GM18861 (cell line): ENCODE data around the gene MYCT1.
"Not testable (repeated sequence)": the region's sequence is repeated elsewhere in the genome, so short reads cannot be mapped to it uniquely, and the experiment has no call there.

Experiments used
- ATAC-seq: cut with Tn5 transposase; IDR thresholded peaks from one replicate; pipeline ENCODE4 v1.9.1; 2021; ENCODE audit not compliant: unreplicated experiment

Gene MYCT1

GRCh38 chr6:152697634-152698033 lies at the start of gene MYCT1:
MYCT1 (plus strand) TSS chr6:152697897; CDS start chr6:152697903, 6 bp downstream.
- ATAC-seq = no peak

- no peak for ATAC-seq
Observed at GRCh38 chr6:152648105-152648504, 49.6 kb upstream of the MYCT1 start.

- ATAC-seq = no peak
Observed at GRCh38 chr6:152651986-152652385, 45.7 kb upstream of the MYCT1 start.

GRCh38 chr6:152661776-152662175 lies 35.9 kb upstream of the MYCT1 start:
- ATAC-seq = no peak

- no peak for ATAC-seq
Observed at GRCh38 chr6:152669895-152670294, 27.8 kb upstream of the MYCT1 start.

- no peak for ATAC-seq
Observed at GRCh38 chr6:152671171-152671570, 26.5 kb upstream of the MYCT1 start.

GRCh38 chr6:152673236-152673635 lies 24.5 kb upstream of the MYCT1 start:
- no peak for ATAC-seq

- ATAC-seq = no peak
Observed at GRCh38 chr6:152680151-152680550, 17.5 kb upstream of the MYCT1 start.

- ATAC-seq = no peak
Observed at GRCh38 chr6:152680879-152681517, 16.7 kb upstream of the MYCT1 start.

- ATAC-seq = no peak
Observed at GRCh38 chr6:152682141-152682540, 15.6 kb upstream of the MYCT1 start.

GRCh38 chr6:152682935-152683334 lies 14.8 kb upstream of the MYCT1 start:
- ATAC-seq = not testable (repeated sequence)

GRCh38 chr6:152685819-152686218 lies 11.9 kb upstream of the MYCT1 start:
- ATAC-seq = no peak

- no peak for ATAC-seq
Observed at GRCh38 chr6:152695372-152696045, 2.2 kb upstream of the MYCT1 start.

- no peak for ATAC-seq
Observed at GRCh38 chr6:152696522-152696921, 1.2 kb upstream of the MYCT1 start.

- no peak for ATAC-seq
Observed at GRCh38 chr6:152698692-152699091, 995 bp downstream of the MYCT1 start.

GRCh38 chr6:152700427-152700826 lies 2.7 kb downstream of the MYCT1 start:
- no peak for ATAC-seq

- ATAC-seq = no peak
Observed at GRCh38 chr6:152701081-152701862, 3.6 kb downstream of the MYCT1 start.

GRCh38 chr6:152701863-152702401 lies 4.2 kb downstream of the MYCT1 start:
- no peak for ATAC-seq

- not testable (repeated sequence) for ATAC-seq
Observed at GRCh38 chr6:152703750-152704149, 6.1 kb downstream of the MYCT1 start.

GRCh38 chr6:152705327-152705726 lies 7.6 kb downstream of the MYCT1 start:
- no peak for ATAC-seq

- no peak for ATAC-seq
Observed at GRCh38 chr6:152716322-152716721, 18.6 kb downstream of the MYCT1 start.

GRCh38 chr6:152720974-152721373 lies 23.3 kb downstream of the MYCT1 start:
- ATAC-seq = no peak
